CD4-positive, CD25-positive, alpha-beta regulatory T cell (primary cell): ENCODE measurements around the gene CHL1. TPM values are rescaled to one million over a fixed set of nuclear protein-coding genes. Genes with fewer than 3 reads are reported as not detected.

Experiments
- ATAC-seq, 2 donors: fragments of 150-1000 bp; cut with Tn5 transposase; one replicate each; pipeline ENCODE4 v1.10.0; 2021; ENCODE audit warnings: low read depth in 2 of 2, moderate number of reproducible peaks in 2 of 2, moderate library complexity in 1 of 2
- DNase-seq, 3 donors: peaks; one replicate each; pipeline versions ENCODE4 v3.0.0 to v3.0.0-alpha.2; 2012 to 2022; ENCODE audit warnings: mixed read lengths in 1 of 3
- H3K27ac ChIP-seq: one replicate; pipeline ENCODE4 v1.7.0; 2013; ENCODE audit warnings: mild to moderate bottlenecking, low read length; ENCODE audit not compliant: insufficient read depth, poor library complexity, severe bottlenecking
- H3K27me3 ChIP-seq: one replicate; pipeline ENCODE4 v1.7.0; 2013; ENCODE audit warnings: low read length; ENCODE audit not compliant: control insufficient read depth, insufficient read depth
- H3K36me3 ChIP-seq: one replicate; pipeline ENCODE4 v1.7.0; 2013; ENCODE audit warnings: mild to moderate bottlenecking, low read length, moderate library complexity; ENCODE audit not compliant: control insufficient read depth, insufficient read depth
- H3K4me1 ChIP-seq: 2 replicates; pipeline ENCODE4 v1.7.0; 2013; ENCODE audit warnings: mild to moderate bottlenecking, low read length; ENCODE audit not compliant: insufficient read depth, control insufficient read depth, poor library complexity, severe bottlenecking
- H3K4me3 ChIP-seq: one replicate; pipeline ENCODE4 v1.7.0; 2013; ENCODE audit warnings: low read depth, mild to moderate bottlenecking, low read length, moderate library complexity
- H3K9me3 ChIP-seq, 2 experiments: 1 replicate in 1 of 2; 2 replicates in 1 of 2; pipeline ENCODE4 v1.7.0; 2013; ENCODE audit warnings: low read length in 2 of 2, mild to moderate bottlenecking in 1 of 2, moderate library complexity in 1 of 2; ENCODE audit not compliant: control insufficient read depth in 2 of 2
- H3K27ac Mint-ChIP-seq, 3 donors: one replicate each; pipeline ENCODE4 v1.8.0; 2020 to 2022; ENCODE audit warnings: mild to moderate bottlenecking in 3 of 3, mixed read lengths in 3 of 3, moderate library complexity in 2 of 3
- H3K27me3 Mint-ChIP-seq: one replicate; pipeline ENCODE4 v1.8.0; 2022; ENCODE audit warnings: mild to moderate bottlenecking, mixed read lengths
- H3K36me3 Mint-ChIP-seq: one replicate; pipeline ENCODE4 v1.8.0; 2020; ENCODE audit warnings: mixed read lengths
- H3K4me1 Mint-ChIP-seq, 4 donors: one replicate each; pipeline ENCODE4 v1.8.0; 2020 to 2022; ENCODE audit warnings: mixed read lengths in 4 of 4, mild to moderate bottlenecking in 1 of 4
- H3K4me3 Mint-ChIP-seq, 4 donors: one replicate each; pipeline ENCODE4 v1.8.0; 2020 to 2022; ENCODE audit warnings: mild to moderate bottlenecking in 4 of 4, mixed read lengths in 4 of 4, moderate library complexity in 3 of 4
- H3K9me3 Mint-ChIP-seq, 7 donors: one replicate each; pipeline ENCODE4 v1.8.0; 2020 to 2022; ENCODE audit warnings: mixed read lengths in 7 of 7, mild to moderate bottlenecking in 3 of 7, moderate library complexity in 2 of 7
- polyA plus RNA-seq, 4 donors: library from polyadenylated mRNA; unstranded; fragments of 300-500 nt; fragmentation: Illumina TruSeq; gene quantifications; one replicate each; pipeline ENCODE4 v1.2.3, GENCODE V29; 2021
- total RNA-seq: library from RNA; stranded (reverse); gene quantifications from one replicate; pipeline ENCODE4 v1.2.3, GENCODE V29; 2022

Gene CHL1
- total and polyA plus RNA-seq, 5 donors from 2014 or later: not detected

- no peak overlapping the region for H3K4me3 Mint-ChIP-seq
- ATAC-seq (no peak), DNase-seq (no peak)
- no peaks in the 10 kb centered on the region for H3K27me3 ChIP-seq
- peaks cover 1 to 11% (median 4%) of the 10 kb centered on the region in 7 donors for H3K9me3 Mint-ChIP-seq
- H3K4me1 ChIP-seq: no peaks in the 10 kb centered on the region
- H3K36me3 ChIP-seq: no peaks in the 10 kb centered on the region
- peaks cover 1 to 5% of the 10 kb centered on the region in 2 experiments for H3K9me3 ChIP-seq
- no peaks in the 10 kb centered on the region for H3K4me1 Mint-ChIP-seq
- H3K36me3 Mint-ChIP-seq: no peaks in the 10 kb centered on the region
- H3K27ac Mint-ChIP-seq: no peak overlapping the region
- no peaks in the 10 kb centered on the region for H3K27me3 Mint-ChIP-seq
- H3K4me3 ChIP-seq: no peak overlapping the region
- no peak overlapping the region for H3K27ac ChIP-seq
Measured at GRCh38 chr3:228442-229182, 32.0 kb downstream of the CHL1 start.

- Mint-ChIP-seq H3K27ac (no peak overlapping the region), H3K9me3 (peaks cover 0 to 8% (median 3%) of the 10 kb centered on the region in 7 donors), H3K27me3 (no peaks in the 10 kb centered on the region), H3K36me3 (no peaks in the 10 kb centered on the region), H3K4me1 (no peaks in the 10 kb centered on the region), H3K4me3 (no peak overlapping the region)
- no peaks in the 10 kb centered on the region for H3K4me1 ChIP-seq
- no peaks in the 10 kb centered on the region for H3K36me3 ChIP-seq
- no peak overlapping the region for H3K27ac ChIP-seq
- H3K27me3 ChIP-seq: no peaks in the 10 kb centered on the region
- DNase-seq: no peak
- H3K9me3 ChIP-seq: peaks cover 0 to 1% of the 10 kb centered on the region in 2 experiments
- ATAC-seq: no peak
- no peak overlapping the region for H3K4me3 ChIP-seq
Measured at GRCh38 chr3:229183-229661, 32.7 kb downstream of the CHL1 start.

GRCh38 chr3:236881-237280, 40.3 kb downstream of the CHL1 start:
- DNase-seq (no peak), ATAC-seq (no peak)
- H3K4me1 Mint-ChIP-seq: no peaks in the 10 kb centered on the region
- no peak overlapping the region for H3K4me3 Mint-ChIP-seq
- no peaks in the 10 kb centered on the region for H3K4me1 ChIP-seq
- H3K27me3 ChIP-seq: no peaks in the 10 kb centered on the region
- no peaks in the 10 kb centered on the region for H3K36me3 Mint-ChIP-seq
- H3K36me3 ChIP-seq: no peaks in the 10 kb centered on the region
- H3K27ac ChIP-seq: no peak overlapping the region
- H3K4me3 ChIP-seq: no peak overlapping the region
- no peaks in the 10 kb centered on the region for H3K9me3 ChIP-seq
- H3K27me3 Mint-ChIP-seq: peaks cover 6% of the 10 kb centered on the region
- H3K27ac Mint-ChIP-seq: no peak overlapping the region
- H3K9me3 Mint-ChIP-seq: peaks cover 0 to 11% (median 3%) of the 10 kb centered on the region in 7 donors

GRCh38 chr3:242602-243355, 46.2 kb downstream of the CHL1 start:
- no peak for ATAC-seq
- H3K4me1 Mint-ChIP-seq: no peaks in the 10 kb centered on the region
- Histone ChIP-seq H3K36me3 (no peaks in the 10 kb centered on the region), H3K27ac (no peak overlapping the region), H3K9me3 (no peaks in the 10 kb centered on the region), H3K4me3 (no peak overlapping the region), H3K4me1 (no peaks in the 10 kb centered on the region), H3K27me3 (no peaks in the 10 kb centered on the region)
- H3K4me3 Mint-ChIP-seq: no peak overlapping the region
- H3K27me3 Mint-ChIP-seq: peaks cover 6% of the 10 kb centered on the region
- DNase-seq: no peak
- H3K36me3 Mint-ChIP-seq: no peaks in the 10 kb centered on the region
- peaks cover 1 to 15% (median 6%) of the 10 kb centered on the region in 7 donors for H3K9me3 Mint-ChIP-seq
- no peak overlapping the region for H3K27ac Mint-ChIP-seq

- DNase-seq (no peak), ATAC-seq (no peak)
- peaks cover 1 to 15% (median 6%) of the 10 kb centered on the region in 7 donors for H3K9me3 Mint-ChIP-seq
- no peak overlapping the region for H3K27ac ChIP-seq
- no peaks in the 10 kb centered on the region for H3K27me3 ChIP-seq
- H3K9me3 ChIP-seq: no peaks in the 10 kb centered on the region
- H3K36me3 ChIP-seq: no peaks in the 10 kb centered on the region
- no peak overlapping the region for H3K27ac Mint-ChIP-seq
- H3K36me3 Mint-ChIP-seq: no peaks in the 10 kb centered on the region
- no peak overlapping the region for H3K4me3 Mint-ChIP-seq
- H3K4me3 ChIP-seq: no peak overlapping the region
- H3K4me1 Mint-ChIP-seq: no peaks in the 10 kb centered on the region
- peaks cover 6% of the 10 kb centered on the region for H3K27me3 Mint-ChIP-seq
- H3K4me1 ChIP-seq: no peaks in the 10 kb centered on the region
Measured at GRCh38 chr3:243356-243725, 46.8 kb downstream of the CHL1 start.

GRCh38 chr3:244041-244440, 47.5 kb downstream of the CHL1 start:
- no peak overlapping the region for H3K4me3 ChIP-seq

GRCh38 chr3:247916-248315, 51.4 kb downstream of the CHL1 start:
- Mint-ChIP-seq H3K4me1 (no peaks in the 10 kb centered on the region), H3K9me3 (peaks cover 2 to 5% (median 4%) of the 10 kb centered on the region in 7 donors), H3K4me3 (no peak overlapping the region), H3K27me3 (no peaks in the 10 kb centered on the region), H3K36me3 (no peaks in the 10 kb centered on the region), H3K27ac (no peak overlapping the region)
- Histone ChIP-seq H3K9me3 (no peaks in the 10 kb centered on the region), H3K4me3 (no peak overlapping the region), H3K36me3 (no peaks in the 10 kb centered on the region), H3K27ac (no peak overlapping the region), H3K4me1 (no peaks in the 10 kb centered on the region), H3K27me3 (no peaks in the 10 kb centered on the region)
- ATAC-seq: no peak
- DNase-seq: no peak

More at GRCh38 chr3:244041-244440, 47.5 kb downstream of the CHL1 start:
- no peaks in the 10 kb centered on the region for H3K36me3 ChIP-seq
- no peak overlapping the region for H3K27ac ChIP-seq
- H3K27me3 Mint-ChIP-seq: peaks cover 6% of the 10 kb centered on the region
- H3K27ac Mint-ChIP-seq: no peak overlapping the region
- no peaks in the 10 kb centered on the region for H3K9me3 ChIP-seq
- no peaks in the 10 kb centered on the region for H3K4me1 Mint-ChIP-seq
- H3K36me3 Mint-ChIP-seq: no peaks in the 10 kb centered on the region
- no peak for DNase-seq
- no peak for ATAC-seq
- H3K9me3 Mint-ChIP-seq: peaks cover 1 to 15% (median 6%) of the 10 kb centered on the region in 7 donors
- no peaks in the 10 kb centered on the region for H3K27me3 ChIP-seq
- H3K4me1 ChIP-seq: no peaks in the 10 kb centered on the region
- no peak overlapping the region for H3K4me3 Mint-ChIP-seq
